Measurements from ENCODE around the gene CSK. TPM values are rescaled to one million over a fixed set of nuclear protein-coding genes. Genes with fewer than 3 reads are reported as not detected.

The CSK gene
- total and polyA plus RNA-seq, 2 of the 8 experiments (the other 6 are each of a cell fraction or from before 2014, with no cell fraction given), result 13.7 to 50.2 TPM

GRCh38 chr15:74829486-74829885 lies 47.6 kb downstream of the CSK start:
- no peak overlapping the region for H3K56ac ChIP-seq (replicated peaks; ENCODE audit: insufficient read length, low read depth, low read length)
- peaks cover 0 to 2% of the 10 kb centered on the region in 2 experiments for H4K20me1 ChIP-seq (replicated peaks in 1 of 2; ENCODE audit: control insufficient read depth in 1 of 2, insufficient read depth in 2 of 2, low read length in 2 of 2)
- 88% methylated on average over 3 of the region's 3 CpGs; no CpG with 5 or more reads in 1 of the 2 experiments for WGBS, 2 experiments (ENCODE audit: extremely low coverage in 1 of 2, insufficient coverage in 1 of 2, insufficient read length in 1 of 2, insufficient replicate concordance in 2 of 2, low coverage in 1 of 2, low lambda C conversion rate in 2 of 2, missing lambda C conversion rate in 1 of 2)
- no peak overlapping the region for H4K8ac ChIP-seq (ENCODE audit: extremely low read depth, insufficient read depth, low read length)
- no peak overlapping the region for H3K27ac ChIP-seq (ENCODE audit: low read depth, low read length)
- TF ChIP-seq TAF7 (optimal IDR thresholded peaks at IDR 0.05; ENCODE audit: borderline replicate concordance, low read depth, low read length), result no peak
- no peak for TF ChIP-seq GTF2F1 (IDR thresholded peaks at IDR 0.05; ENCODE audit: borderline replicate concordance, low read depth, low read length)
- no peak for TF ChIP-seq ZNF274 (IDR thresholded peaks at IDR 0.05; ENCODE audit: borderline replicate concordance, extremely low read depth, low read length)
- no peak for TF ChIP-seq NANOG (IDR thresholded peaks at IDR 0.05; ENCODE audit: insufficient read depth, low read depth, low read length, poor library complexity, severe bottlenecking)
- 0 out of 2 replicates have a peak, but pooled peaks cover 3% of the 10 kb centered on the region for H3K23me2 ChIP-seq (ENCODE audit: low read depth, low read length)
- no peak overlapping the region for H3K4ac ChIP-seq (replicated peaks; ENCODE audit: insufficient read length, low read depth, low read length)
- no peak overlapping the region for H2AFZ ChIP-seq (ENCODE audit: low read length)
- POLR2A ChIA-PET (ENCODE audit: partially characterized antibody), result interaction anchor here (0.6 to 4.6 kb wide), 3 partner anchors 13 to 288 kb away, joined by 4 to 23 read pairs (median 8); partner anchors contain the start of genes ARID3B and ULK3
- CTCF ChIA-PET (ENCODE audit: partially characterized antibody), result interaction anchor here (0.6 to 15.7 kb wide), 10 partner anchors 10 to 195 kb away, joined by 3 to 135 read pairs (median 8); partner anchors contain the start of gene ULK3
- no peak overlapping the region for H4K5ac ChIP-seq (ENCODE audit: insufficient read length, low read depth, low read length)
- no peak overlapping the region for H3K9ac ChIP-seq (replicated peaks in 1 of 4; ENCODE audit: extremely low read depth in 1 of 4, low read depth in 3 of 4, low read length in 3 of 4)
- no peak overlapping the region for H2AK5ac ChIP-seq (ENCODE audit: low read depth, low read length)
- H3K23ac ChIP-seq (ENCODE audit: insufficient read length), result no peak overlapping the region
- H3K36me3 ChIP-seq (ENCODE audit: control insufficient read depth in 2 of 4, insufficient read depth in 4 of 4, low read length in 3 of 4), result no peaks in the 10 kb centered on the region
- H2BK15ac ChIP-seq (ENCODE audit: low read length), result no peak overlapping the region
- DNase-seq (ENCODE audit: low read depth in 1 of 2, low spot score in 2 of 2), result no peak
- no peak overlapping the region for H3K18ac ChIP-seq (ENCODE audit: extremely low read depth, low read length)
- FAIRE-seq, result no peak
- no peak overlapping the region for H2BK120ac ChIP-seq (replicated peaks; ENCODE audit: low read depth, low read length)
- no peaks in the 10 kb centered on the region for H3K79me2 ChIP-seq (ENCODE audit: control insufficient read depth in 1 of 2, insufficient read depth in 2 of 2, low read length in 2 of 2)
- no peak overlapping the region for H3K4me2 ChIP-seq (ENCODE audit: insufficient read depth in 1 of 2, low read depth in 2 of 2, low read length in 2 of 2)
- H4K91ac ChIP-seq (replicated peaks; ENCODE audit: insufficient read length, low read length), result no peak overlapping the region
- H2BK5ac ChIP-seq (ENCODE audit: low read depth, low read length), result no peak overlapping the region
- no peak overlapping the region for H2BK20ac ChIP-seq (ENCODE audit: low read length)
- no peak overlapping the region for H3K4me3 ChIP-seq (ENCODE audit: extremely low read depth in 1 of 4, insufficient read depth in 2 of 4, low read depth in 3 of 4, low read length in 4 of 4)
- H3K14ac ChIP-seq (ENCODE audit: insufficient read length), result no peak overlapping the region
- peaks cover 4 to 38% (median 28%) of the 10 kb centered on the region in 4 experiments for H3K27me3 ChIP-seq (replicated peaks in 1 of 4; ENCODE audit: control insufficient read depth in 3 of 4, extremely low read depth in 1 of 4, insufficient read depth in 3 of 4, low read length in 3 of 4)
- H2BK12ac ChIP-seq (ENCODE audit: low read depth, low read length), result no peak overlapping the region
- H3K9me3 ChIP-seq (ENCODE audit: insufficient read depth in 2 of 2, low read depth in 1 of 2, low read length in 1 of 2), result no peaks in the 10 kb centered on the region
- no peaks in the 10 kb centered on the region for H3K79me1 ChIP-seq (ENCODE audit: low read depth, low read length)
- peaks cover 0 to 7% (median 4%) of the 10 kb centered on the region in 4 experiments; a peak in 4 of 7 replicates for H3K4me1 ChIP-seq (replicated peaks in 1 of 4; ENCODE audit: control insufficient read depth in 3 of 4, insufficient read depth in 4 of 4, low read length in 3 of 4)
